Activated naive CD8-positive, alpha-beta T cell treated with anti-CD3 and anti-CD28 coated beads, Interleukin-2, amount 10 ng/mL, durations not matched to agents 7 days and 5 days (primary cell): ENCODE data around the gene ECE2. TPM values are rescaled to one million over a fixed set of nuclear protein-coding genes. Genes with fewer than 3 reads are reported as not detected.

Source experiments
- ATAC-seq: fragments of 150-1000 bp; cut with Tn5 transposase; one replicate; pipeline ENCODE4 v1.10.0; 2021; ENCODE audit warnings: low read depth, moderate library complexity
- POLR2A ChIA-PET: fragments of 350-600 bp; sonication (Branson Sonifier 250); formaldehyde crosslinking; loops from one replicate; lab custom pipeline; 2021; ENCODE audit warnings: antibody characterized with exemption; lab: Charles Lee
- DNase-seq: peaks from one replicate; pipeline ENCODE4 v3.0.0; 2021
- H3K27ac Mint-ChIP-seq: one replicate; pipeline ENCODE4 v1.8.0; 2022; ENCODE audit warnings: mild to moderate bottlenecking, mixed read lengths
- H3K27me3 Mint-ChIP-seq: one replicate; pipeline ENCODE4 v1.8.0; 2022; ENCODE audit warnings: mild to moderate bottlenecking, moderate library complexity, mixed read lengths
- H3K36me3 Mint-ChIP-seq: one replicate; pipeline ENCODE4 v1.8.0; 2021; ENCODE audit warnings: mild to moderate bottlenecking, mixed read lengths
- H3K4me1 Mint-ChIP-seq: one replicate; pipeline ENCODE4 v1.8.0; 2021; ENCODE audit warnings: mixed read lengths
- H3K4me3 Mint-ChIP-seq: one replicate; pipeline ENCODE4 v1.8.0; 2022; ENCODE audit warnings: mild to moderate bottlenecking, moderate library complexity, mixed read lengths
- H3K9me3 Mint-ChIP-seq: one replicate; pipeline ENCODE4 v1.8.0; 2021; ENCODE audit warnings: mixed read lengths
- total RNA-seq, 2 experiments: library from RNA; stranded (reverse); gene quantifications; one replicate each; pipeline ENCODE4 v1.2.3, GENCODE V29; 2021

ECE2 gene
- not detected for total RNA-seq

- ATAC-seq (no peak), DNase-seq (no peak)
- H3K27ac Mint-ChIP-seq, result no peak within 1 kb of the TSS
- peaks cover 2% of the 10 kb centered on the region for H3K4me1 Mint-ChIP-seq
- H3K27me3 Mint-ChIP-seq, result peaks cover 48% of the 10 kb centered on the region
- H3K9me3 Mint-ChIP-seq, result no peaks in the 10 kb centered on the region
- no peaks in the 10 kb centered on the region for H3K36me3 Mint-ChIP-seq
- POLR2A ChIA-PET, result no interaction called here
- no peak within 1 kb of the TSS for H3K4me3 Mint-ChIP-seq
Observed at GRCh38 chr3:184275961-184276910, at the start of gene ECE2. Gene ECE2, plus strand, starts transcription at chr3:184276022. Its CDS starts 132 bp downstream, at chr3:184276154.

DNA sequence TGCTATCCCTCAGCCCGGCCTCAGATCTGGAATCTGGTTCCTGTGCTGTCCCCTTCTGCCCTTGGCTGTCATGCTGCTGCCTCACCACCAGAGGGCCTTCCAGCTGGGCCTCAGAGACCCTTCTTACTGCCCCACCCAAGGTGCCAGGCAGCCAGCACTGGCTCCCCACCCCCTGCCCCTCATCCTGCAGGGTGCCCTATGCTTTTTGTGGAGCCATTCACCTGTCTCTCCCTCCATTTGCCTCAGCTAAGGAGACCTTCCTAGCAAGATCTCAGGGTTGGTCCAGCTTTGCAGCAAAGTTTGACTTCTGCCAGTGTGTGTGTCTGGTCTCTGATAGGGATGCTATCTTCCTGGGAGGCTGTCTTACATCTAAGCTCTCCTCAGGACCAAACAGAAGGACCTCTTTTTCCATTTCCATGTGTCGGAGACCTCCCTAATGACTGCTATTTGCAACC lies 48.3 kb upstream of the ECE2 start:
- Mint-ChIP-seq H3K27ac (no peak overlapping the region), H3K9me3 (no peaks in the 10 kb centered on the region), H3K4me3 (no peak overlapping the region), H3K36me3 (no peaks in the 10 kb centered on the region), H3K4me1 (peaks cover 2% of the 10 kb centered on the region), H3K27me3 (peaks cover 53% of the 10 kb centered on the region)
- DNase-seq (peak; percentile 62), ATAC-seq (no peak)
- POLR2A ChIA-PET, result interaction anchor here (1.2 kb wide), 1 partner anchor 22 kb away, joined by 3 read pairs; the partner anchor contains the start of gene EEF1AKMT4

- Mint-ChIP-seq H3K4me3 (peak overlapping the region; percentile 66), H3K27me3 (peaks cover 56% of the 10 kb centered on the region), H3K36me3 (no peaks in the 10 kb centered on the region), H3K9me3 (no peaks in the 10 kb centered on the region), H3K27ac (no peak overlapping the region), H3K4me1 (peaks cover 2% of the 10 kb centered on the region)
- POLR2A ChIA-PET, result interaction anchor here (1.2 kb wide), 1 partner anchor 21 kb away, joined by 3 read pairs; the partner anchor contains the start of gene EEF1AKMT4
- ATAC-seq (no peak), DNase-seq (no peak)
Observed at GRCh38 chr3:184228376-184229137, 47.3 kb upstream of the ECE2 start.

DNA sequence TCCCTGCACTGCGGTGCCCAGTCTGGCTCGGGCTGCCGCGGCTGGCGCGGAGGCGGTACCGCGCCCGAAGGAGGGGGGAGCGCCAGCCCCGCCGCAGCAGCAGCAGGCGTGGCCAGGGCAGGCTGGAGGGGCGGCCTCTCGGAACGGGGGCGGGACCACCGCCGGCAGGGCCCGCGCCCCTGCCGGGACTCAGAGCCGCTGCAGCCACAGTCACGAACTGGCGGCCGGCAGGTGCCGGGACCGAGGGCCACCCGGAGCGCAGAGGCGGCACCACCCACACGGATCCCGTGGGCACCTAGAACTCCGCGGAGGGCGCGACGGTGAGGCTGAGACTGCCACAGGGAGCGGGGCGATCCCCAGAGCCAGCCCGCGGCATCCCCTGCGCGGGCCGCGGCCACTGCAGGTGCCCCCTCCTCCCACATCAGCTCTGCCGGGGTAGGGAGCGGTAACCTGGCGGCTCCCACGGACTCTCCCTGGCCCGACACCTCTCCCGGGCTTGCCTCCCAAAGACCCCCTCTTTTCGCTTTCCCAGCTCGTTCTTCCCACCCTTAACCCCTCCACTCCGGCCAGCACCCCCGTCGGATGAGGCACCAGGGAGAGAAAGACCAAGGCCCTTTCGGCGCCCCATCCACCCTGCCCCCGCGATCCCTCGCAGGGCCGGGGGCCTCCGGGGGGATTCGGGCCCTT lies 46.3 kb upstream of the ECE2 start, which contains the start of gene VWA5B2:
Gene VWA5B2, plus strand, starts transcription at position 192 of the 687 bp plus-strand sequence. CDS start 944 bp downstream, outside the sequence.
- POLR2A ChIA-PET, result no interaction called here
- no peak within 1 kb of the TSS for H3K27ac Mint-ChIP-seq
- peaks cover 54% of the 10 kb centered on the region for H3K27me3 Mint-ChIP-seq
- peak within 1 kb of the TSS; percentile 66 for H3K4me3 Mint-ChIP-seq
- ATAC-seq (peak; percentile 95), DNase-seq (peak; percentile 80)
- H3K36me3 Mint-ChIP-seq, result no peaks in the 10 kb centered on the region
- peaks cover 2% of the 10 kb centered on the region for H3K4me1 Mint-ChIP-seq
- no peaks in the 10 kb centered on the region for H3K9me3 Mint-ChIP-seq

DNA sequence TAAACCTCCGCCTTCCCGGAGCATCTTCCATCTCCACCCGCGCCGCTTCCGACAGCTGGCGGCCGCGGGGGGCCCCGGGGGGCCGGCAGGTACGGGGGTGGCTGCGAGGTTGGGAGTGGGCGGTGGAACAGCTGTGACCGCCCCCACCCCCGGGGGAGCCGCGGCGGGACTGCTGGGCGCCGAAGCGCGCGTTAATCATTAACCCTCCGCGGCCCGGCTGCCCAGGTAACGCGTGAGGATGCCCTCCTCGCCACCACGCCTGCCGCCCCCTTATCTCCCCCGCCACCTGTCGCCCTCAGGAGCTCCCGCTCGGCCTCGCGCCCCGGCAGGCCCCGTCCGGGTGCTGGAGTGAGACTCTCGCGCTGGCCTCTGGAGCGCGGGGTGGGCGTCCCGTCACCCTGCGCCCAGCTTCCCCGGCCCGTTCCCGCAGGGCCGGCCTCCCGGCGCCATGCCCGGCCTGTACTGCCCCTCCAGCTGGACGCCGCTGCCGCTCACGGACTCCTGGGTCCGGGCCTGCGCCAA lies 45.7 kb upstream of the ECE2 start:
- H3K4me3 Mint-ChIP-seq, result no peak overlapping the region
- ATAC-seq (no peak), DNase-seq (no peak)
- peaks cover 2% of the 10 kb centered on the region for H3K4me1 Mint-ChIP-seq
- peaks cover 53% of the 10 kb centered on the region for H3K27me3 Mint-ChIP-seq
- no peaks in the 10 kb centered on the region for H3K9me3 Mint-ChIP-seq
- POLR2A ChIA-PET, result no interaction called here
- H3K27ac Mint-ChIP-seq, result no peak overlapping the region
- no peaks in the 10 kb centered on the region for H3K36me3 Mint-ChIP-seq

DNA sequence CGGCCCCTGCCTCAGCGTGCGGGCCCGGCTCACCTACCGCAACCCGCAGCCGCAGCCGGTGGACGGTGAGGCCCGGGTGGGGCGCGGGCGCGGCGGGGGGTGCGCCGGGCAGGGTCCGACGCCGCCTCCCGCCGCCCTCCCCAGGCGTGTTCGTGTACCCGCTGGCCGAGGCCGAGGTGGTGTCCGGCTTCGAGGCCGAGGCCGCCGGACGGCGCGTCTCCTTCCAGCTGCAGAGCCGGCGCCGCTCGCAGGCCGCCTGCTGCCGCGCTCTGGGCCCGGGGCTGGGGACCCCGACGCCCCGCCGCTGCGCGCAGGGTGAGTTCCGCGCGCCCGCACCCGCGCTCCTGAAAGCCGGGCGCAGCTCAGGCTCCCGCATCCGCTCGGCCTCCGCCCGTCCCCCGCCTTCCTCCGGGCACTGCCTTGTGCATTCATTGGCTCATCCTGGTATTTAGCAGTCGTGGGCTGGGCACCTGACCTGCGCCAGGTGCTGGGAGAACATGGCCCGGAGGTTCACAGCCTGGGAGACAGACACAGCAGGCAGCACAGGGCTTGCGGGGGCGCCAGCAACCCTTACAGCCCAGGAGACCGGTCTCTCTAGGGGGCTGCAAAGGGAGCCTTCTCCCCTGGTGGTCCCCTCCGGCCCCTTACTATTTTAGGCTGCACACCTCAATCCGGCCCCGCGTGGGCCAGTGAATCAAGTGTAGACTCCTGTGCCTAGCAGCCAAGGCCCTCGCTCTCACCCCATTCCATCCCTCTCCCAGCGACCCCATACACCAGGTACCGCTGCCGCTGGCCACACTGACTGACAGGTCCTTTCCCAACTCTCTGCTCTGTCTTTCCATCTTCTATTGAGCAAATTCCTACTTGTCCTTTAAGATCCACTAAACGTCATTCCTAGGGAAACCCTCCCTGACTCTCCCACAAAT lies 45.0 kb upstream of the ECE2 start:
- Mint-ChIP-seq H3K27ac (no peak overlapping the region), H3K9me3 (no peaks in the 10 kb centered on the region), H3K4me3 (peak overlapping the region; percentile 65), H3K4me1 (peaks cover 2% of the 10 kb centered on the region), H3K27me3 (peaks cover 48% of the 10 kb centered on the region), H3K36me3 (no peaks in the 10 kb centered on the region)
- POLR2A ChIA-PET, result no interaction called here
- ATAC-seq (no peak), DNase-seq (no peak)

GRCh38 chr3:184231671-184232070 lies 44.2 kb upstream of the ECE2 start:
- Mint-ChIP-seq H3K36me3 (no peaks in the 10 kb centered on the region), H3K4me3 (peak overlapping the region; percentile 65), H3K27me3 (peaks cover 41% of the 10 kb centered on the region), H3K4me1 (peaks cover 2% of the 10 kb centered on the region), H3K9me3 (no peaks in the 10 kb centered on the region), H3K27ac (no peak overlapping the region)
- ATAC-seq (no peak), DNase-seq (no peak)
- POLR2A ChIA-PET, result no interaction called here

GRCh38 chr3:184233127-184233843 lies 42.5 kb upstream of the ECE2 start:
- Mint-ChIP-seq H3K36me3 (no peaks in the 10 kb centered on the region), H3K4me3 (no peak overlapping the region), H3K27me3 (peaks cover 30% of the 10 kb centered on the region), H3K4me1 (peaks cover 4% of the 10 kb centered on the region), H3K9me3 (no peaks in the 10 kb centered on the region), H3K27ac (no peak overlapping the region)
- ATAC-seq (no peak), DNase-seq (no peak)
- POLR2A ChIA-PET, result interaction anchor here (0.6 kb wide), 1 partner anchor 82 kb away, joined by 5 read pairs; no protein-coding TSS in a partner anchor

GRCh38 chr3:184234224-184234623 lies 41.6 kb upstream of the ECE2 start:
- no peak for DNase-seq
- Mint-ChIP-seq H3K9me3 (no peaks in the 10 kb centered on the region), H3K36me3 (no peaks in the 10 kb centered on the region), H3K4me1 (peaks cover 2% of the 10 kb centered on the region), H3K27ac (no peak overlapping the region), H3K4me3 (no peak overlapping the region), H3K27me3 (peaks cover 21% of the 10 kb centered on the region)
- ATAC-seq, result no peak
- POLR2A ChIA-PET, result no interaction called here

DNA sequence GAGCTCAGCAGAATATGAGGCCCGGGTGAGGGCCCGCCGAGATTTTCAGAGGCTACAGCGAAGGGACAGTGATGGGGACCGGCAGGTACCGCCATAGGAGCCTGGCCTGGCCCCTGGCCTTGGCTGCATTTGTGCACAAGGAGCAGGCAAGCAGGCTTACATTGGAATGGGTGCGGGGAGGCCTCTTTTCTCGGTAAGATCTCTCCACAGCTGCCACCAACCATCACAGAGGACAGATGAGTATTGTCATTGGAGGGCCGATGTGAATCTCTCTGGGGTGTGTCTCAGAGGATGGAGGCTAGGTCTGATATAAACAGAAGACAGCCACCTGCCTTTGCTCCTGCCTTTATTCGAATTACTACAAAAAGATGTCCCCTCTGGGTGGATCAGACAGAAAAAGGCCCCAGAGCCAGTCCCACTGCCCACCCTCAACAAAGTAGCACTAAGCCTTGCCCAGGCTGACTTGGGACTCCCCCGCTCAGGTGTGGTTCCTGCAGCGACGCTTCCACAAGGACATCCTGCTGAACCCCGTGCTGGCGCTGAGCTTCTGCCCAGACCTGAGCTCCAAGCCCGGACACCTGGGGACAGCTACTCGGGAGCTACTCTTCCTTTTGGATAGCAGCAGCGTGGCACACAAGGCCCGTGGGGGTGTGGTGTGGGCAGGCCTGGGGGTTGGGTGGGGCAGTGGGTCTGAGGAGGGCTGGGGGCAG lies 41.0 kb upstream of the ECE2 start:
- Mint-ChIP-seq H3K4me1 (peaks cover 2% of the 10 kb centered on the region), H3K9me3 (no peaks in the 10 kb centered on the region), H3K27me3 (peaks cover 19% of the 10 kb centered on the region), H3K36me3 (no peaks in the 10 kb centered on the region), H3K27ac (no peak overlapping the region), H3K4me3 (no peak overlapping the region)
- POLR2A ChIA-PET, result no interaction called here
- ATAC-seq (no peak), DNase-seq (no peak)

DNA sequence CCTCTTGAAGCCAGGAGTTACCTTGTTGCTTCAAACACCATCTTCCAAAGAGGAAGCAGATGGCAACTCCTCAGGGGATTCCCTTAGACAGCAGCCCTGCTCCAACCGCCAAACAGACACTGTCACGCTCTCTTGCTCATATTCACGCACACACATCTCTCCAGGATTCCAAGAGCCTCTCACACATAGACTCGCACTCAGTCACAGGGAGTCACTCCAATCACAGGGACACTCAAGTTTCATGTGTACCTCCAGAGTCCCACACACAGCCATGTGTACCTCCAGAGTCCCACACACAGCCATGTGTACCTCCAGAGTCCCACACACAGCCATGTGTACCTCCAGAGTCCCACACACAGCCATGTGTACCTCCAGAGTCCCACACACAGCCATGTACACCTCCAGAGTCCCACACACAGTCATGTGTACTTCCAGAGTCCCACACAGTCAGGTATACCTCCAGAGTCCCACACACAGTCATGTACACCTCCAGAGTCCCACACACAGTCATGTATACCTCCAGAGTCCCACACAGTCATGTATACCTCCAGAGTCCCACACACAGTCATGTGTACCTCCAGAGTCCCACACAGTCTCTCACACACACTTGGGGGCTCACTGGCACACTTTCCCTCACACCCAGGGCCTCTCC lies 40.3 kb upstream of the ECE2 start:
- H3K9me3 Mint-ChIP-seq, result no peaks in the 10 kb centered on the region
- POLR2A ChIA-PET, result no interaction called here
- H3K4me3 Mint-ChIP-seq, result no peak overlapping the region
- peaks cover 2% of the 10 kb centered on the region for H3K4me1 Mint-ChIP-seq
- H3K36me3 Mint-ChIP-seq, result no peaks in the 10 kb centered on the region
- H3K27ac Mint-ChIP-seq, result no peak overlapping the region
- no peak for ATAC-seq
- peaks cover 19% of the 10 kb centered on the region for H3K27me3 Mint-ChIP-seq
- DNase-seq, result no peak
